AG04449 (cell line): ENCODE results near the gene PPM1G.
"Not testable (repeated sequence)": the region's sequence is repeated elsewhere in the genome, so short reads cannot be mapped to it uniquely, and the experiment has no call there.

ENCODE experiments used
- CTCF ChIA-PET: fragments of 350-600 bp; formaldehyde crosslinking; extraction: SDS; loops from one replicate; lab custom pipeline; 2021; ENCODE audit warnings: antibody characterized with exemption; lab: Yijun Ruan, JAX
- POLR2A ChIA-PET: fragments of 400-600, 350-600 bp; formaldehyde crosslinking; extraction: SDS; loops from one replicate; lab custom pipeline; 2020; ENCODE audit warnings: antibody characterized with exemption, inconsistent platforms; lab: Yijun Ruan, JAX
- DNase-seq: peaks from one replicate; pipeline ENCODE4 v3.0.0-alpha.2; 2010; ENCODE audit warnings: low read depth, low spot score
- H3K4me3 ChIP-seq: 2 replicates; pipeline ENCODE4 v1.5.1; 2011; ENCODE audit warnings: low read depth, mild to moderate bottlenecking, control low read depth, low read length
- CTCF ChIP-seq: IDR thresholded peaks from one replicate; pipeline ENCODE4 v1.5.1; 2011; ENCODE audit warnings: mild to moderate bottlenecking, moderate library complexity, low read length, control low read depth, inconsistent platforms; ENCODE audit not compliant: insufficient read depth; ENCODE audit errors: missing control alignments

Gene PPM1G

GRCh38 chr2:27435628-27436027 is 26.2 kb upstream of the PPM1G start:
- DNase-seq = no peak
- no peak for TF ChIP-seq CTCF
- no peak overlapping the region for H3K4me3 ChIP-seq
- ChIA-PET POLR2A (no interaction called here), CTCF (no interaction called here)

- ChIA-PET POLR2A (interaction anchor here (2.6 kb wide), 1 partner anchor 22 kb away, joined by 10 read pairs; the partner anchor contains the start of gene PPM1G), CTCF (interaction anchor here (1.0 to 4.4 kb wide), 9 partner anchors 8 to 252 kb away, joined by 3 to 25 read pairs (median 4); partner anchors contain the start of gene PPM1G)
- H3K4me3 ChIP-seq = no peak overlapping the region
- DNase-seq = no peak
- no peak for TF ChIP-seq CTCF
These were observed 22.0 kb upstream of the PPM1G start for GRCh38 chr2:27431395-27431794.

- ChIA-PET POLR2A (interaction anchor here (0.6 to 3.1 kb wide), 8 partner anchors 12 to 236 kb away, joined by 3 to 18 read pairs (median 4); partner anchors contain the start of genes CCDC121, GPN1, PPM1G and ZNF513), CTCF (interaction anchor here (0.8 to 4.4 kb wide), 11 partner anchors 10 to 254 kb away, joined by 3 to 25 read pairs (median 4); no protein-coding TSS in a partner anchor)
- no peak for DNase-seq
- peak overlapping the region; percentile 82 for H3K4me3 ChIP-seq
- TF ChIP-seq CTCF = no peak
These were observed 19.7 kb upstream of the PPM1G start for GRCh38 chr2:27428978-27429541.

GRCh38 chr2:27428213-27428977 is 19.0 kb upstream of the PPM1G start, which contains the start of gene NRBP1:
TSS of gene NRBP1 (plus strand) at chr2:27428631. CDS start at chr2:27433274, 4,643 bp downstream.
- H3K4me3 ChIP-seq = peak within 1 kb of the TSS; percentile 82
- TF ChIP-seq CTCF = no peak
- POLR2A ChIA-PET = interaction anchor here (0.5 to 3.1 kb wide), 8 partner anchors 12 to 213 kb away, joined by 3 to 18 read pairs (median 4); partner anchors contain the start of genes CCDC121, GPN1, PPM1G and ZNF513
- CTCF ChIA-PET = interaction anchor here (0.7 to 4.4 kb wide), 7 partner anchors 9 to 255 kb away, joined by 3 to 25 read pairs (median 5); no protein-coding TSS in a partner anchor
- peak; percentile 29 for DNase-seq

GRCh38 chr2:27427863-27428212 is 18.4 kb upstream of the PPM1G start:
- no peak for DNase-seq
- CTCF ChIA-PET = interaction anchor here (0.7 to 4.4 kb wide), 4 partner anchors 8 to 255 kb away, joined by 3 to 25 read pairs (median 4); no protein-coding TSS in a partner anchor
- POLR2A ChIA-PET = interaction anchor here (0.5 to 3.1 kb wide), 6 partner anchors 13 to 213 kb away, joined by 3 to 18 read pairs (median 5); partner anchors contain the start of genes PPM1G and ZNF513
- peak overlapping the region; percentile 82 for H3K4me3 ChIP-seq
- TF ChIP-seq CTCF = no peak

- CTCF ChIA-PET = interaction anchor here (2.2 kb wide), 1 partner anchor 16 kb away, joined by 7 read pairs; the partner anchor contains the start of gene PPM1G
- H3K4me3 ChIP-seq, DNase-seq, POLR2A ChIA-PET: not testable (repeated sequence)
These were observed 15.6 kb upstream of the PPM1G start for GRCh38 chr2:27425039-27425438.
